Activated CD4-positive, alpha-beta T cell treated with anti-CD3 and anti-CD28 coated beads, Interleukin-2, Interleukin-6, amounts not matched to agents 100 ng/mL and 50 ng/mL, durations not matched to agents 16 hours and 8 hours (primary cell): Measurements from ENCODE around the gene SCN2B.

Experiments used
- DNase-seq: peaks from one replicate; pipeline ENCODE4 v3.0.0-alpha.2; 2020

SCN2B gene

GRCh38 chr11:118171269-118172062 lies 5.0 kb downstream of the SCN2B start:
- peak; percentile 81 for DNase-seq

DNA sequence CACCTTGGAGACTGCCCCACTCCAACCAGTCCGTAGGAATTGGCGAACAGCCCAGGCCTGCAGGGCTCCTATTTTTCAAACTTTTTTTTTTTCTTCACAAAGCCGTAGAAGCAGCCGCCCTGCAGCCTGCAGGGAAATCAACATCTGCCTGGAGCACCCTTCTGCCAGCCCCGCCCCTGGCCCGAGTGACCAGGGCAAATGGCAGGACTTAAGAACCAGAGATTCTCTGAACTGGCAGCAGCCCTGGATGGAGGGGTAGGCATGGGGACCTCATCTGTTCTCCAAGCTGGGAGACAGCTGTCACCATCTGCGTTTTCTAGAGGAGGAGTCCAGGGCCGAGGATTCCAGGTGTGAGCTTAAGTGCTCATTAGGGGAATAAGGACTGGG lies 5.6 kb downstream of the SCN2B start:
- no peak for DNase-seq

- DNase-seq, result no peak
These were observed 6.2 kb downstream of the SCN2B start for GRCh38 chr11:118170231-118170630.

GRCh38 chr11:118169300-118170140 lies 6.9 kb downstream of the SCN2B start:
- no peak for DNase-seq

- no peak for DNase-seq
These were observed 7.7 kb downstream of the SCN2B start for GRCh38 chr11:118168751-118169150.

GRCh38 chr11:118168316-118168715 lies 8.1 kb downstream of the SCN2B start:
- no peak for DNase-seq

- no peak for DNase-seq
These were observed 8.5 kb downstream of the SCN2B start for GRCh38 chr11:118167906-118168305.

GRCh38 chr11:118167253-118167652 lies 9.2 kb downstream of the SCN2B start:
- no peak for DNase-seq

GRCh38 chr11:118166641-118167040 lies 9.8 kb downstream of the SCN2B start:
- DNase-seq, result no peak

GRCh38 chr11:118164885-118165284 lies 11.6 kb downstream of the SCN2B start:
- no peak for DNase-seq

GRCh38 chr11:118163494-118163893 lies 12.9 kb downstream of the SCN2B start:
- DNase-seq, result no peak

GRCh38 chr11:118162846-118163245 lies 13.6 kb downstream of the SCN2B start:
- DNase-seq, result no peak

- DNase-seq, result no peak
These were observed 14.7 kb downstream of the SCN2B start for GRCh38 chr11:118161786-118162185.

- DNase-seq, result no peak
These were observed 19.1 kb downstream of the SCN2B start for GRCh38 chr11:118157186-118157895.

GRCh38 chr11:118156531-118157185 lies 19.8 kb downstream of the SCN2B start:
- no peak for DNase-seq

DNA sequence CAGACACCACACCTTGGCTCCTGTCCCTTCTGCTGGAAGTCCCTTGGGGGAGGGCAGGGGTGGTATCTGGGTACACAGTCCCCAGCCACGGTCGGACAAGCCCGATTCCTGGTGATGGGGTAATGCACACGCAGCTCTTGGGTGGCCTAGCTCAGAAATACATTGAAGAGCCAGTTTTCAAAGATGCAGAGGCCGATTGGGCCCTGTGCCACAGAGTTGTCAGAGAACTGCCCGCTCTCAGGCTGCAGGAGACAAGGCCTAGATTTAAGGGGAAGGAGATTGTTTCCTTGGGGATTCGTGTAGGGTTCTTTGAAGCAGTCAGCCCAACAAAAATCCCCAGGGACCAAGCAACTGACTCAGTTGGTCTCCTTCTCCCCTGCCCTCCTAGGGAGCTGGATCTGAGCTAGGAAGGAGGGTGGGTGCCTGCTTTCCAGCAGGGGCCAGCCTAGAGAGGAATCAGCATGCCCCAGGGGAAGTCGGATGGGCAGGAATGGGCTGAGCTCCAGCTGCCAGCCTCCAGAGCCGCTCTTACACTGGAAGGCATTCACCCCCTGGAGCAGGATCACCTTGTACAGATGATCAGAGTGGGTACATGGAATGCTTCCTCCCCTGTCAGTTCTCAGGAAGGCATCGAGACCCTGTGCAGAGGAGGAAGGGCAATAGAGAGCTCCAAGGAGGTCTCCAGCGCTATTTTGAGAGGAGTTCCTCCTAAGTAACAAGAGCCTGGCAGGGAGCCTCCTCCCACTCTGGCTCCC lies 20.5 kb downstream of the SCN2B start:
- DNase-seq, result no peak

DNA sequence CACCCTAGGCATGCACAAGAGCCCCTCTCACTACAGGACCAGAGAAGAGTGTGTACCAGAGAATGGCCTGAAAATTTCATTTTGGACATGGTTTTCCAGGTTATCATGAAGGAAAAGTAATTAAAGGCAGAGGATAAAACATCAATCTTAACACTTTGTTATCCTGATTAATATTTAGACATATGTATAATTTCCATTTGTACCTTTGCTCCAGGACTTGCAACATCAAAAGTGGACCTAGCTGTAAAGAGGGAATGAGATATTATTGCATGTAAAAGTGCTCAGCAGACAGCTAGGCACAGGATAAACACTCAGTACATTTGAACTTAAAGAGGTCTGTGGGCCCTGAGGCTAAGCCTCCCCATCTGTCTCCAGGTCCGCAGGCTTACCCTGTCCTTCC lies 21.8 kb downstream of the SCN2B start:
- DNase-seq, result no peak

GRCh38 chr11:118153976-118154375 lies 22.5 kb downstream of the SCN2B start:
- no peak for DNase-seq

- no peak for DNase-seq
These were observed 22.9 kb downstream of the SCN2B start for GRCh38 chr11:118153516-118153915.

- DNase-seq, result no peak
These were observed 23.6 kb downstream of the SCN2B start, which contains the start of gene SCN4B for GRCh38 chr11:118152552-118153471. TSS of gene SCN4B (minus strand) at chr11:118152823. CDS start at chr11:118152673, 150 bp downstream.

DNA sequence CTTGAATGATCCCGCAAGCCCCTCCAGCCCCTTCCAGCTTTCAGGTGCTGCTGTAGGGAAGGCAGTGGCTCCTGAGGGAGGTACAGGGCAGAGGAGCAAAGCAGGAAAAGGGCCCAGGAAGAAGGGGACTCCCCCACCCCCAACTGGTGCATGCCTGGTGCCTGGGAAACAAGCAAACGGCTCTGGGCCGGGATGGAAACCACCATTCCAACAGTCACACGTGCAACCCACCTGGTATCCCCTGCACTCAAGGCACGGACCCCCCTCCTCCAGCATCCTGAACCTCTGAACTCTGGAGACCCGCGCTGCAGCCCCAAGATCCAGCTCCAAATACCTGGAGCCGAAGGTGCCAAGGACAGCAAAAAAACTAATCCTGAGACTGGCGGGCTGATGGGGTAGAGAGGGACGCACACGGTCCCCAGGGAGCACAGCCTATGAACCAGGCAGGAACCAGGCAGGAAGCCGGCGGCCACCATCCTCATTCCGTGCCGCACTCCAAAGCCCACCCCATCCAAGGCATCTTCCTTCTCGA lies 24.4 kb downstream of the SCN2B start:
- DNase-seq, result no peak
